ENCODE data around the gene P3H2.

- TF ChIP-seq YY1 (IDR thresholded peaks at IDR 0.05; ENCODE audit: insufficient read depth, insufficient read length) (no peak), ZNF274 (IDR thresholded peaks at IDR 0.05; ENCODE audit: low read depth, low read length) (no peak)
Observed at GRCh38 chr3:190042558-190042957, 78.1 kb downstream of the P3H2 start.
